NCI-H1105 treated with DMSO at 0.1 percent for 48 hours (cell line): Measurements from ENCODE around the gene BAG1.

Experiments used
- DNase-seq: peaks from one replicate; lab custom pipeline; 2025; lab: John Stamatoyannopoulos, UW

BAG1 gene

GRCh38 chr9:33273972-33274328 lies 9.4 kb upstream of the BAG1 start:
- DNase-seq: no peak

- no peak for DNase-seq
These were observed 8.9 kb upstream of the BAG1 start for GRCh38 chr9:33273266-33273971.

DNA sequence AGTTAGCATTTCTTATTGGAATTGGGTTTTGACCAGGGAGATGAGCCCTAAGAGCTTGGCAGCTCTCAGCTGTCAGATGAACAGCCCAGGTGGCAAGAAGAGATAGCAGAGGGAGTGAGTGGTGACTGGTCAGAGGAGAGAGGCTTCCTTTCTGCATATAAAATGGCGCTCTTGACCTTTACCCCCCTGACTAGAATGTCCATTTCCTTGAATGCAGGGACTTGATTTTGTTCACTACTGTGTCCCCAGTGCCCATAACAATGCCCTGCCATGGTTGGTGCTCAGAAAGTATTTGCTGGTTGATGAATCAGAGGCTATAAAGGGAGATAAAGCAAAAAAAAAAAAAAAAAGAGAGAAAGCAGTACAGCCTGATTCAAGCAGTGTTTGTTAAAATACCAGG lies 7.6 kb upstream of the BAG1 start:
- no peak for DNase-seq

GRCh38 chr9:33270146-33270545 lies 5.6 kb upstream of the BAG1 start:
- no peak for DNase-seq

GRCh38 chr9:33267151-33267767 lies 2.8 kb upstream of the BAG1 start:
- DNase-seq: no peak

DNA sequence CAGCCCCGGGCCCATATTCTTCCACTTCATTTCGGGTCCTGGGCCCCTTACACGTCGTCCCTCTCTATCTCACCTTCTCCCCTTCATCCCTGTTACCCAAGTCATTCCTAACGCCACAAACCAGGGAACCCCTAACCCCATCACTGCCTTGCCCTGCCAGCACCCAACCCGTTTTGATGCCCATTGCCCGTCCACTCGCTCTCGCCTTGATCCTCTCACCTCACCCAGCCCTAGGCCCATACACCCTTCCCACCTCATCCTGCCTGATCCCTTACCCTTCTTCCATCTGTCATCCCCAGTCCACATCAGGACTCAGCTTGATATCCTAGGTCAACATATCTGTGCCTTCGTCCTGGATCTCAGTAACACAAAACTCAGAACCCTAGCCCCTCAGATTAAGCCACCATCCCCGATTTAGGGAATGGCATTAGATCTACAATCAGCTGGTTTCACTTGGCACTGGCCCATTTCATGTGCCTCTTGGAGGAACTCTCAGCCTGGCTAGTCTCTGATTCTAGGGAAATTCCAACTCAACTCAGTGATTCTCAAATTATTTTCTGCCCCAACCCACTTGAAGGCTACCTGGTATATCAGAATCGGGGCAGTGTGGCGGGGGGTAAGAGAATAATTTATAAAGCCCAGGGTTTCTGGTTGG lies 830 bp upstream of the BAG1 start:
- no peak for DNase-seq

- DNase-seq: peak; percentile 29
These were observed 470 bp downstream of the BAG1 start for GRCh38 chr9:33264003-33264472.

- peak; percentile 16 for DNase-seq
These were observed 1.1 kb downstream of the BAG1 start for GRCh38 chr9:33263131-33264002.

DNA sequence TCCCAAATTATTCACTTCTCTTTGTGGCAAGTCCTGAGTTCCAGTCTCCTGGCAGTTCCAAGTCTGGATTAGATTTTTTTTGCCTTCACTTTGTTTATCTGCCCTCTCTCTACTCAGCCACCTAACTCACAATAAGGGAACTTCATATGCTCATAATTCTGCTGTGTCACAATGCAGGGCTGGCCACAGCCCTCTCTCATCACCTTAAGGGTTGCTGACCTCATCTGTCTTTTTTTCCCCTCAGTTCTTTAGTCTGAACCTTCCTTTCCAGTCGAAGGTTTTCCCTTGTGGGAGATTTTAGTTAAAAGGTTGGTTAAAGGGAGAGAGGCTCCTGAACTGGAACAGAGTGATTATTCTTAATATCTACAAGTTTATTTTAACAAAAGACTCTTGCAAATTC lies 4.1 kb downstream of the BAG1 start:
- no peak for DNase-seq

- no peak for DNase-seq
These were observed 7.2 kb downstream of the BAG1 start for GRCh38 chr9:33257276-33257675.

DNA sequence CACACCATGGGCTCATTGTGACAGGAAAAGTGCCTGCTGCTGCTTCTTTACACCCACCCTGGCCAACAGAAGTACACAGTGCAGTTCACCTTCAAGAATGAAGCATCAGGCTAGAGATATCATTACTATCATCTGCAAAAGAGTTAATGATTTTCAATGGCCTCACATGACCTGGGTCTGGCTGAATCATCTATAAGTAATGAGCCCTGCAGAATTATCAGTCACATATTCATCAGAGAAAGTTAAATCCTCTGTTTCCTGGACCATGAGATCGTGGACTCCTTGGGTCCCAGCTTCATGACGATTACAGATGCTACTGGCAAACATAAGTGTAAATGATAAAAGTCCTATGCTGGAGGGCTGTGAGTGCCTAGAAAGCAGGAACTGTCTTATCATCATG lies 8.3 kb downstream of the BAG1 start:
- no peak for DNase-seq

GRCh38 chr9:33255471-33255870 lies 9.0 kb downstream of the BAG1 start:
- DNase-seq: no peak

GRCh38 chr9:33255014-33255413 lies 9.5 kb downstream of the BAG1 start:
- no peak for DNase-seq

GRCh38 chr9:33254211-33254610 lies 10.3 kb downstream of the BAG1 start:
- DNase-seq: no peak

GRCh38 chr9:33250458-33250995 lies 14.0 kb downstream of the BAG1 start:
- no peak for DNase-seq

GRCh38 chr9:33249983-33250382 lies 14.5 kb downstream of the BAG1 start:
- DNase-seq: no peak

- DNase-seq: no peak
These were observed 15.3 kb downstream of the BAG1 start for GRCh38 chr9:33249087-33249658.

DNA sequence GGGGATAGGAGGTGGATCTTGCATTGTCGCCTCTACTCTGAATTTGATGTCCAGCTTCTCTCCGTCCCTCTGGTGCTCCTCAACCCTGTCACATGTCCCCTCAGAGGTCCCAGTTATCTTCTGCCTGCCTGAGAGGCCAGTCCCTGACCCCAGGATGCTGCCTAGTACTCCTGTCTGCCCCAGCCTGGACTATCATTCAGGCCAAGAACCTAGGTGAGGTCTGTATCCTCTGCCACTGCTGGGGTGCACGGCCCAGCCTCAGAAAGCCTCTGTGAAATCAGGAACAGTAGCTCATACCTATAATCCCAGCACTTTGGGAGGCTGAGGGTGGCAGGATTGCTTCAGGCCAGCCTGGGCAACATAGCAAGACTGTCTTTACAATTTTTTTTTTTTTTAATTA lies 15.9 kb downstream of the BAG1 start:
- no peak for DNase-seq

DNA sequence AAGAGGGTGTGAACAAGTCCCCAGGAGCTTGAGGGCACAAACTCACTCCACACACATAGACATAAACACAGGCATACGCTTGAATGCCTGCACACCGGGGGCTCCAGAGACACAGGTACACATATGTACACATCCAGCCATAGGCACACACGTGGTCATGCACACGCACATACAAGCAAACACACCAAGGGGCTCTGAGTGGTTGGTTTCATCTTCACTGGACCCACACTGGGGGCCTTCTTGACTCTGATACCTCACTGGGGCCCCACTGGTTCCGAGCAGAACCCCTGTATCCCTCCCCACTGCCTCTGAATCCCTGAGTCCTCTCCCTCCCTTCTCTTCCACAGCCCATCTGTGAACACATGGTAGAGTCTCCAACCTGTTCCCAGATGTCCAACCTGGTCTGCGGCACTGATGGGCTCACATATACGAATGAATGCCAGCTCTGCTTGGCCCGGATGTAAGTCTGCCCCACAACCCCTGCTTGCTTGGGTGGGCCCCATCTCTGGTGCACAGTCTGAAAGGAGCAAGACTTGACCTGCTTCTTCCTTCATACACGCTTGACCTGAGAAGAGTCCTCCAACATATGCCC lies 18.1 kb downstream of the BAG1 start:
- no peak for DNase-seq

- no peak for DNase-seq
These were observed 19.2 kb downstream of the BAG1 start for GRCh38 chr9:33245341-33245740.

GRCh38 chr9:33244137-33244784 lies 20.2 kb downstream of the BAG1 start:
- no peak for DNase-seq
